Subcutaneous adipose tissue (tissue), 4 donors: ENCODE data around the gene KCNH4. TPM values are rescaled to one million over a fixed set of nuclear protein-coding genes. Genes with fewer than 3 reads are reported as not detected.

Experiments
- total RNA-seq, 4 donors: library from RNA; depleted of rRNA; stranded (reverse); fragments of >200 nt; gene quantifications; one replicate each; pipeline ENCODE4 v1.1.0, GENCODE V29; 2016
- TF ChIP-seq, protein P1 (sequence below): fragments of 450-650 bp; IDR thresholded peaks from one replicate; pipeline ENCODE4 v1.5.1; 2016; ENCODE audit warnings: low read depth, mild to moderate bottlenecking, control low read depth, antibody characterized with exemption, moderate library complexity

The KCNH4 gene
- total RNA-seq: under 1 TPM in 3 of 4 donors, not detected in 1; 0.16 to 0.34 (median 0.19) TPM

- TF ChIP-seq, protein P1, sequence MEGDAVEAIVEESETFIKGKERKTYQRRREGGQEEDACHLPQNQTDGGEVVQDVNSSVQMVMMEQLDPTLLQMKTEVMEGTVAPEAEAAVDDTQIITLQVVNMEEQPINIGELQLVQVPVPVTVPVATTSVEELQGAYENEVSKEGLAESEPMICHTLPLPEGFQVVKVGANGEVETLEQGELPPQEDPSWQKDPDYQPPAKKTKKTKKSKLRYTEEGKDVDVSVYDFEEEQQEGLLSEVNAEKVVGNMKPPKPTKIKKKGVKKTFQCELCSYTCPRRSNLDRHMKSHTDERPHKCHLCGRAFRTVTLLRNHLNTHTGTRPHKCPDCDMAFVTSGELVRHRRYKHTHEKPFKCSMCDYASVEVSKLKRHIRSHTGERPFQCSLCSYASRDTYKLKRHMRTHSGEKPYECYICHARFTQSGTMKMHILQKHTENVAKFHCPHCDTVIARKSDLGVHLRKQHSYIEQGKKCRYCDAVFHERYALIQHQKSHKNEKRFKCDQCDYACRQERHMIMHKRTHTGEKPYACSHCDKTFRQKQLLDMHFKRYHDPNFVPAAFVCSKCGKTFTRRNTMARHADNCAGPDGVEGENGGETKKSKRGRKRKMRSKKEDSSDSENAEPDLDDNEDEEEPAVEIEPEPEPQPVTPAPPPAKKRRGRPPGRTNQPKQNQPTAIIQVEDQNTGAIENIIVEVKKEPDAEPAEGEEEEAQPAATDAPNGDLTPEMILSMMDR: no peak
Observed at GRCh38 chr17:42180922-42181850, at the start of gene KCNH4. KCNH4 (minus strand) TSS chr17:42181142; CDS start chr17:42180945, 197 bp downstream.

DNA sequence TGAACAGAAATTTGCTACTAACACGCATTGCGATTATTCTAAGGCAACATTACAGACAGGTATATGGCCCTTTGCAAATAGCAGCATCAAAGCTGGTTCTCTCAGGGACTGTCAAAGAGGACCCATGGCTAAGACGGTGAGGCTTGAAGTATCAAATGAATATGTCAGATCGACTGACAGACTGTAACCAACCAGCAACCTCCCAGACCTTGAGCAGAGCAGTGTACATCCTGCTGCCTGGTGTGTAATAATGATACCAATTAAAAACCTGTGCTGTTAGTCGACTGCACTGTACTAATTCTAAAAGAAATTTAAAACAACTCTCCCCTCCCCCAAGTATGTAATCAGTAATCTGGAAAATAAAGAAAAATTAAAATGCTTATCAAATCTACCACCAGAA, 49.3 kb upstream of the KCNH4 start:
- TF ChIP-seq, protein P1: no peak

- TF ChIP-seq, protein P1: no peak
Observed at GRCh38 chr17:42227849-42228700, 47.1 kb upstream of the KCNH4 start.

- TF ChIP-seq, protein P1: no peak
Observed at GRCh38 chr17:42225646-42226045, 44.7 kb upstream of the KCNH4 start.

DNA sequence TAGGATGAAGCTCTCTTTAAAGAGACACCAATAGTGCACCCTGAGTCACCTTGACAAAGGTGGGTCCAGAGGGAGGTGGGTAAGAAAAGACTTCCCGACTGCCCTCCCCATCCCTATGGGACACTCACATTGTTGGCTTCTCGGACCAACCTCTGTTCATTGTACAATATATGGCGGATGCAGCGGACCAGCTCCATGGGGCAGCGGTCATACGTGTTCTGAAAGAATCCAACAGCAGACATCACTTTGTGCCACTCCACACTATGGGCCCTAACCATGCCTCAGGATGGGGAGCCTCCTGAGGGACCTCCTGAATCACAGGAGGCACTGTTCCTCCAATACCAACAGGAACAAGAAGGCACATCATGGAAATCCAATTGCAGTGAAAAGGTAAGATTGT, 43.7 kb upstream of the KCNH4 start:
- TF ChIP-seq, protein P1: no peak

GRCh38 chr17:42221886-42222745, 41.2 kb upstream of the KCNH4 start:
- TF ChIP-seq, protein P1: no peak
